CD4-positive, alpha-beta T cell treated with Interleukin-15 for 4 hours (primary cell): ENCODE results near the gene FAM50B.

Source experiments
- DNase-seq: peaks from one replicate; pipeline ENCODE4 v3.0.0-alpha.2; 2020; ENCODE audit warnings: low spot score

The FAM50B gene

GRCh38 chr6:3820563-3820962 is 28.6 kb upstream of the FAM50B start:
- DNase-seq, result no peak

GRCh38 chr6:3822747-3823445 is 26.3 kb upstream of the FAM50B start:
- no peak for DNase-seq

GRCh38 chr6:3823671-3824070 is 25.5 kb upstream of the FAM50B start:
- no peak for DNase-seq

DNA sequence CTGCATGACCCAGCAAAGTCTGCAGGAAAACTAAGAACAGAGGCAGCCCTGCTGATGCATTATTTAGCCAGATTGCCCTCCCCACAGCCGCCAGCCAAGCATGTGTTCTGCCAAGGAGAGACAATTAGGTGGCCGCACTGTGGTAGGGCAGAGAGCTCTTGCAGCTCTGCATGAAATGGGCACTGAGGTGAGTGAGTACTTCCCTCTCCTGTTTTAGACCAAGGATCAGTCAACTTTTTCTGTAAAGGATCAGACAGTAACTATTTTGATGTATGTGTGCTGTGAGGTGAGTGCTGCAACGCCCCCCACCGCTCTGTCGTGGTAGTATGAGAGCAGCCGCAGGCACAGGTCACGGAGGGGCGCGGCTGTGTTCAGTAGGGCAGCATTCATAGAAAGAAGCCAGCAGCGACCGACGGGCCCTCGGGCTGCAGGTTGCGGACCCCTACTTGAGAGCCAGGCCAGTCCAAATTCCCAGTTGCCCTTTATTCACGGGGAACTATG is 23.8 kb upstream of the FAM50B start:
- no peak for DNase-seq

- DNase-seq, result no peak
Measured at GRCh38 chr6:3825851-3826581, 23.2 kb upstream of the FAM50B start.

GRCh38 chr6:3829285-3829684 is 19.9 kb upstream of the FAM50B start:
- DNase-seq, result no peak

GRCh38 chr6:3830806-3831205 is 18.4 kb upstream of the FAM50B start:
- no peak for DNase-seq

GRCh38 chr6:3831761-3832530 is 17.2 kb upstream of the FAM50B start:
- DNase-seq, result no peak

- DNase-seq, result no peak
Measured at GRCh38 chr6:3835055-3835731, 14.0 kb upstream of the FAM50B start.

- DNase-seq, result no peak
Measured at GRCh38 chr6:3835785-3836184, 13.4 kb upstream of the FAM50B start.

DNA sequence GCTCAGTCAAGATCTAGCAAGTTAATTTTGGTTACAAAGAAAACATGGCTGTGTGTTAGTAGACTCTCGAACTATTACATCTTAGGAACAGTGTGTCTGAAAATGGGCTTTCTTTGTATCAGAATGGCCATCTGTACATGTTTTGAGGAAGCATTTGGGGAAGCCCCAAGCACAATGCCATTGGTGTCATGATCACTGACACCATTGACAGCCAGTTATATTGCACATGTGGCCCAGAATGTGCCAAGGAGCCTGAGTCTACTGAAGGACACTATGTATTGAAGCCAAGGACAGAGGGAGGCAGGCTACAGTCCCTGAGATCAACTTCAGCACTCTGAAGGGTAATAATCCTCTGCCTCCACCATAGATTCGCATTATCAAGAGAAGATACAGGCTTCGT is 12.6 kb upstream of the FAM50B start:
- no peak for DNase-seq

DNA sequence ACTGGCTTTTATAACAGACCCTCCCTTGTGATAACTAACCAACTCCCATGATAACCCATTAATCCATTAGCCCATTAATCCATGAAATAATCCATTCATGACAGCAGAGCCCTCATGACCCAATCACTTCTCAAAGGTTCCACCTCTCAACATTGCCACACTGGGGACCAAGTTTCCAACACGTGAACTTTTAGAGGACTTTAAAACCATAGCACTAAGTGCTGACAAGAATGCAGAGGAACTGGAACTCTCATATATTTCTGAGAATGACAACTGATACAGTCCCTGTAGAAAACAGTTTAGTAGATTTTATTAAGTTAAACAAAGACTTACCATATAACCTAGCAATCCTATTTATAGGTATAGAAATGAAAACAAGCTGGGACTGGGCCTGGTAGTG is 11.4 kb upstream of the FAM50B start:
- no peak for DNase-seq

- DNase-seq, result no peak
Measured at GRCh38 chr6:3838992-3839867, 9.9 kb upstream of the FAM50B start.

DNA sequence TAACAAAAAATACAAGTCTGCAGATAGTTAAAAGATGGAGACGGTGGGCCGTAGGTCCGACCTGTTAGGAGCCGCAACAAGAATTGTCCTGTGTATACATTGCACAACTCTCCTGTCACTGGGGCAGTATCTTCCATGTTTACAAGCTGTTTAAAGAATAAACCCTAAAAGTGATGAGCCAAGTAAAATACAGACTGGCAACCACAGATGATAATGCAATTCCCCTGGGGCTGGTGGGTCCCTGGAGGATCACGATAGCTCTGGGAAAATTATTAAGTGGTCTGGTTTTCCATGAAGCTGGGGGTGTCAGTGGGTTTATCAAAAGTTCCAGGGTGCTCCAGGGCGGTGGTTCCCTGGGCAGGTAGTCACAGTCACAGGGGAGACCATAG is 8.1 kb upstream of the FAM50B start:
- DNase-seq, result no peak

DNA sequence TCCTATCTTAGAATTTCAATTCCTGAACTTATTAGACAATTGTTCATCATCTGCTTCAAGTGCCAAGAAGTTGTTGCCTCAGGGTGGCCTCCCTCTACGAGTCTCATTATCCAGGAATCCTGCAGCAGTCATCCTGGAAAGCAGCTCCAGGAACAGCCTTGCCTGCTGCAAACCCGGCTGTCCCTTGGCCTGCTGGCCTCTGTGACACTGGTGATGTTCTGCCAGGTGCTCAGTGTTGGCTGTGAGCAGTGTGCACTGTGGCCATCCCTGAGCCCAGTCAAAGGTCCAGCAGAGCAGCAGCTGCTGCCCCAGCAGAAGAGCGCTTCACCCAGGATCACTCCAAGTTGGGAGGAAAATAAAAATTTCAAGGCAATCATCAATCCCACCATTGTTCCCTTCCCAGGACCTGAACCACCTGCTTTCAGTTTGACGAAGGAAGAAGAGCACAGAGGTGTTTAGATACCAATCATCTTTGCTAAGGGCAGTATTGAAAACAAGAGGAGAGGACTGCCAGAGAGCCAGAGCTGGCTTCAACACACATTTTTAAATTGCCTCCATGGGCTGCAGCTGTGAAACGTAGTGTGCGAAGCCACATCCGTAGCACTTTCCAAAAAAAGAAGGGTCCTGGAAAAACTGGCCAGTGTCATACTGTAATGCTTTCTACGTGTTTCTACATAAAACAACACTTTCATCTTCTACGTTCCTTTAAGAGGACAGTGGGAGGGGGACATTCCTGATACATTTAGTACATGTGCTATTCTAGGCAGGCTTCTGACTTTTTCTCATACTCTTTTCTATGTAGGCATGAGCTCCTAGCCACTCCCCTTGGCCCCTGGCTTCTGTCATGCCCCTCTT is 7.2 kb upstream of the FAM50B start:
- no peak for DNase-seq

DNA sequence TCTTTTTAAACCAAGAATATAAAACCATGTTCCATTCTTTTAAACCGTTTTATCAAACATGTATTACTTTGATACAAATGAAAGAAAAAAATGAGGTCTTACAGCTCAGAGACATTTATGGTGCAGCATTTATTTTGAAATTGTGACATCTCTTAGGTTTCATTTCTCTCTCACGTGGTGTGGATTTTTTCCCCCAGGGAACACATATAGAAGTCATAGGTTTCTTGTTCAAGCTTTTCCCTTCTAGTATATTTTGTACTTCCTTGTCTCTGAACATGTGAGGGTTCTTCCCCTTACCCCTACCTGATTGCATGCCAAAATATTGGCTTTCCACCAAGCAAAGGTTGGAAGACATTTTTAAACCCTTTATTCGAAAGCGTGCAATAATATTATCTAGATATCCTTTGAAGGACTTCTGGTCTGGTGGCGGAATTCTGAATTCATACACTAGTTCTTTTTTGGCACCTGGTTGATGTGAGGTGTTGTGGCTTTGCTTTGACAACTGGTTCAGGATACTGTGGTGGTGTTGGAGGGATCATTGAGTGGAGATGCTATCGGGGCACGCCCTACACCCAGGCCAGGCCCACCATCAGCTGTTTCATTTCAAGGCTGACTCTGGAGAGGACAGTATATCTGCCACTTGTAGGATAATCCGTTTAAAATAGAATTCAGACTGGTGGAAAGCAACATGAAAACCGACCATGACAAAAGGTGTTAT is 5.6 kb upstream of the FAM50B start:
- DNase-seq, result no peak

DNA sequence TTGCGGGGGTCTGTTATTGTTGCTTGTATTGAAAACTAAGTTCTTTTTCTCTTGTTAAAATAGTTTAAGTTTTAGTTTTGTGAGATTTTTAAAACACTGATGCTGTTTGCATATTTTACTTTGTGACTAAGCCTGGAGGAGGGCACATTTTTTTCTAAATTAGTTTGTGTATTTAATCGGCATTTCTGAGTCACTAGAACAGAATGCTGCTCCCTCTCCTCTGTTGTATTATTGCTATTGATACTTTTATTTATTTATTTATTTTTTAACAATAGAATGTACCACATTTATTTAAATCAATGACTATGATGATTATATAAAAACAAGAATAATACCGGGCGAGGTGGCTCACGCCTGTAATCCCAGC is 5.1 kb upstream of the FAM50B start:
- no peak for DNase-seq

DNA sequence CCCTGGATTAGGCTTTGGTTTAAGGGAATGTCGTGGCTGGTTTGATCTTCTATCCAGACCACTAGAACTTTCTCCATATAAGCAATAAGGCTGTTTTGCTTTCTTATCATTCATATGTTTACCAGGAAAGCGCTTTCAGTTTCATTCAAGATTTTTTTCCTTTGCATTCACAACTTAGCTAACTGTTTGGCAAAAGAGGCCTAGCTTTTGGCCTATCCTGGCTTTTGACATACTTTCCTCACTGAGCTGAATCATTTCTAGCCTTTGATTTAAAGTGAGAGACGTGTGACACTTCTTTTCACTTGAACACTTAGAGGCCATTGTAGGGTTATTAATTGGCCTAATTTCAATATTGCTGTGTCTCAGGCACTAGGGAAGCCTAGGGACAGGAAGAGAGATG is 1.7 kb upstream of the FAM50B start:
- DNase-seq, result no peak

DNA sequence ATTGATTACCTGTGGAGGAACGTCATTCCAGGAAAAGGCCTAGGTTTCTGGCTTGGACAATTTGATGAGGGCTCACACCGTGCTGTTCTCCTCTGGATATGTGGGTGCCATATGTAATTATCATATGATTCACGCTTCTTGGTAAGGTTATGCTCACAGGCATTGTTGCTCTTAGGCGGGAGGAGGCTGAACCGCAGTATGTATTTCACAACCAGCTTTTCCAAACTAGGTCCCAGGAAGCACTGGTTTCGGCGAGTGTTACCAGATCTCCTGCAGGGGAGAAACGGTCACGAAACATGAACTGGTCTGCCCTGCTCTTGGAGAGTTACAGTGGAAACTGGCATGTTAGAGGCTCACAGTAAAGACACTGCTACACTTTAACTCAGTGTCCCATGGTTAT is 793 bp upstream of the FAM50B start:
- no peak for DNase-seq
